ENCODE results near the gene AHRR. TPM values are rescaled to one million over a fixed set of nuclear protein-coding genes. Genes with fewer than 3 reads are reported as not detected.

The AHRR gene
- polyA plus RNA-seq, 3 donors = 0.15 TPM; not detected in 1

DNA sequence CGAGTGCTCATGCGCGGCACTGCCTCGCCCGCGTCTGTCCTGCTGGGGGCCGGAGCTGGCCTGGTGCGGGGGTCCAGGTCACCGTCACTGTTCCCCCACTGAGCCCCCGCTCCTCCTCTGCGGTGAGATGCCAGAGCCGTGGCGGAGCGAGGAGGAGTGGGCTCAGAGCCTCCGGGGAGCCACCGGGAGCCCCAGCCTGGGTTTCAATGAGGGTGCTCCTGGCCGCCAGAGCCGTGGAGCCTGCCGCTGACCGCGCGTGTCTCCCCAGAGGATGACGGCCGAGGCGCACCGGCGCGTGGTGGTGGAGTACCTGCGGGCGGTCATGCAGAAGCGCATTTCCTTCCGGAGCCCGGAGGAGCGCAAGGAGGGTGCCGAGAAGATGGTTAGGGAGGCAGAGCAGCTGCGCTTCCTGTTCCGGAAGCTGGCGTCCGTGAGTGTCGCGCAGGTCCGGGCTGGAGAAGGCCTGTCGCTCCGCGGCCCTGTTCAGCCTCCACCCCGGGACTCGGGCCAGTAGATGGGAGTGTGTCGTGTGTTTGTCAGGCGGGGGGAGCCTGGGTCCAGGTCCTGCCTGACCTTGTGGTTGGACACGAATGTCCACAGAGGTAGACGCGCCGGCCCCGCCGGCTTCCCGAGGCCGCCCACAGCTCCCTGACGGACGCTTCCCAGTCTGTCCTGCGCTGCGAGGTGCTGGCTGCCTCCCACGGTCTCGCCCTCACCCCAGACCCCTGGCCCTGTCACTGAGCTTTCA, 143.5 kb downstream of the AHRR start:
- Histone ChIP-seq H3K9me3 (replicated peaks in 1 of 2; ENCODE audit: control insufficient read depth in 1 of 2, insufficient read depth in 1 of 2, low read length in 2 of 2) (no peaks in the 10 kb centered on the region), H3K36me3 (replicated peaks in 1 of 2; ENCODE audit: control insufficient read depth in 1 of 2, insufficient read depth in 2 of 2, low read length in 2 of 2) (peaks cover 67 to 72% of the 10 kb centered on the region in 2 donors), H2AFZ (ENCODE audit: insufficient read depth, low read depth, low read length, poor library complexity, severe bottlenecking) (no peak overlapping the region), H3K27me3 (ENCODE audit: control insufficient read depth in 2 of 2, insufficient read depth in 2 of 2, low read length in 2 of 2) (no peaks in the 10 kb centered on the region), H3K4me1 (ENCODE audit: control insufficient read depth in 1 of 2, insufficient read depth in 2 of 2, low read length in 2 of 2) (no peaks in the 10 kb centered on the region), H3K4me3 (replicated peaks in 1 of 3; ENCODE audit: low read depth in 2 of 3, low read length in 3 of 3) (no peak overlapping the region), H3K4me2 (replicated peaks; ENCODE audit: extremely low read depth, low read length, poor library complexity, severe bottlenecking) (no peak overlapping the region), H3K79me2 (ENCODE audit: insufficient read depth, low read length) (no peaks in the 10 kb centered on the region), H3K27ac (ENCODE audit: low read depth in 1 of 2, low read length in 2 of 2) (no peak overlapping the region), H3K9ac (ENCODE audit: insufficient read depth, low read length, poor library complexity, severe bottlenecking) (no peak overlapping the region), H4K20me1 (ENCODE audit: insufficient read depth, low read length) (no peaks in the 10 kb centered on the region)
- 98% methylated on average over 60 of the region's 63 CpGs for WGBS (ENCODE audit: insufficient coverage)
- no peak for DNase-seq
- peak overlapping the region in 1 of 7 donors; percentile 23 for H3K27ac Mint-ChIP-seq
- TF ChIP-seq, protein P1, sequence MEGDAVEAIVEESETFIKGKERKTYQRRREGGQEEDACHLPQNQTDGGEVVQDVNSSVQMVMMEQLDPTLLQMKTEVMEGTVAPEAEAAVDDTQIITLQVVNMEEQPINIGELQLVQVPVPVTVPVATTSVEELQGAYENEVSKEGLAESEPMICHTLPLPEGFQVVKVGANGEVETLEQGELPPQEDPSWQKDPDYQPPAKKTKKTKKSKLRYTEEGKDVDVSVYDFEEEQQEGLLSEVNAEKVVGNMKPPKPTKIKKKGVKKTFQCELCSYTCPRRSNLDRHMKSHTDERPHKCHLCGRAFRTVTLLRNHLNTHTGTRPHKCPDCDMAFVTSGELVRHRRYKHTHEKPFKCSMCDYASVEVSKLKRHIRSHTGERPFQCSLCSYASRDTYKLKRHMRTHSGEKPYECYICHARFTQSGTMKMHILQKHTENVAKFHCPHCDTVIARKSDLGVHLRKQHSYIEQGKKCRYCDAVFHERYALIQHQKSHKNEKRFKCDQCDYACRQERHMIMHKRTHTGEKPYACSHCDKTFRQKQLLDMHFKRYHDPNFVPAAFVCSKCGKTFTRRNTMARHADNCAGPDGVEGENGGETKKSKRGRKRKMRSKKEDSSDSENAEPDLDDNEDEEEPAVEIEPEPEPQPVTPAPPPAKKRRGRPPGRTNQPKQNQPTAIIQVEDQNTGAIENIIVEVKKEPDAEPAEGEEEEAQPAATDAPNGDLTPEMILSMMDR (IDR thresholded peaks at IDR 0.05) = no peak
- H3K27me3 Mint-ChIP-seq (ENCODE audit: low read depth in 3 of 3) = no peaks in the 10 kb centered on the region
- H3K4me1 Mint-ChIP-seq = peaks cover 1% of the 10 kb centered on the region
- H3K36me3 Mint-ChIP-seq = peaks cover 61 to 77% of the 10 kb centered on the region in 2 donors
- H3K4me3 Mint-ChIP-seq = no peak overlapping the region
- intact Hi-C loops (cut with micrococcal nuclease) = no loop called here
- no peaks in the 10 kb centered on the region for H3K9me3 Mint-ChIP-seq

DNA sequence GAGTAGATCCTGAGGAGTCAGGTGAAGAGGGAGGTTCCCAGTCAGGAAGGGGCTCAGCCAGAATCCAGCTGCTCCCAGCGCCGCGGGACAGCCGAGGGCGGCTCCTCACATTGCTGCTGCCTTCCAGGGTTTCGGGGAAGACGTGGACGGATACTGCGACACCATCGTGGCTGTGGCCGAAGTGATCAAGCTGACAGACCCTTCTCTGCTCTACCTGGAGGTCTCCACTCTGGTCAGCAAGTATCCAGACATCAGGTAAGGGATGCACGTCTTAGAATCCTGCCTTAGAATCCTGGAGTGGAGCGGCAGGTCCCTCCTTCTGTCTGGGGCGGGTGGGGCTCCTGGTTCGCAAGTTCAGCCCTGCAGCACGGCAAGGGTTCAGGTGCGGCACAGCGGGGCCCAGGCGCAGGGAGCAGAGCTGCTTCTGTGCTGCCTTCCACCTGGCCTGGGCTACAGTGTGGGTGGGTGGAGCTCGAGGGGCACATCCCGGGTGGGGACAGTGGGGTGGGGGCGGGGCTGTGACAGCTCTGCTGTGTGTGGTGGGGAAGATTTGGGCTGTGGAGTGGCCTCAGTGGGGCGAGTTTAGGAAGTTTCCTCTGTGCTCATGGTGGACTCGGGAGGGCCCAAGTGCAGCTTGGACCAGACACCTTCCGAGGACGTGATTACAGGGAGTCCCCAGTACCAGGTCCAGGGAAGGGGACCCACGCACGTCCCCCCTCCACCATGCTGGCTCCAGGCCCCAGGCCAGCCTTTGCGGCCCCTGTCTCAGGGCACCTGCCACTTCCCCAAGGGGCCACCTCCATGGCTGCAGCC, 144.3 kb downstream of the AHRR start:
- 97% methylated on average over 28 of the region's 29 CpGs for WGBS (ENCODE audit: insufficient coverage)
- peaks cover 1% of the 10 kb centered on the region for H3K4me1 Mint-ChIP-seq
- H2AFZ ChIP-seq (ENCODE audit: insufficient read depth, low read depth, low read length, poor library complexity, severe bottlenecking) = no peak overlapping the region
- H3K9ac ChIP-seq (ENCODE audit: insufficient read depth, low read length, poor library complexity, severe bottlenecking) = no peak overlapping the region
- TF ChIP-seq, protein P1 (IDR thresholded peaks at IDR 0.05) = no peak
- peaks cover under 1% of the 10 kb centered on the region for H4K20me1 ChIP-seq (ENCODE audit: insufficient read depth, low read length)
- no peaks in the 10 kb centered on the region for H3K27me3 ChIP-seq (ENCODE audit: control insufficient read depth in 2 of 2, insufficient read depth in 2 of 2, low read length in 2 of 2)
- H3K36me3 Mint-ChIP-seq = peaks cover 56 to 74% of the 10 kb centered on the region in 2 donors
- H3K4me1 ChIP-seq (ENCODE audit: control insufficient read depth in 1 of 2, insufficient read depth in 2 of 2, low read length in 2 of 2) = no peaks in the 10 kb centered on the region
- H3K4me3 ChIP-seq (replicated peaks in 1 of 3; ENCODE audit: low read depth in 2 of 3, low read length in 3 of 3) = no peak overlapping the region
- DNase-seq = no peak
- no peaks in the 10 kb centered on the region for H3K79me2 ChIP-seq (ENCODE audit: insufficient read depth, low read length)
- intact Hi-C loops (cut with micrococcal nuclease) = no loop called here
- H3K36me3 ChIP-seq (replicated peaks in 1 of 2; ENCODE audit: control insufficient read depth in 1 of 2, insufficient read depth in 2 of 2, low read length in 2 of 2) = peaks cover 59 to 64% of the 10 kb centered on the region in 2 donors
- H3K27ac Mint-ChIP-seq = no peak overlapping the region
- no peak overlapping the region for H3K4me2 ChIP-seq (replicated peaks; ENCODE audit: extremely low read depth, low read length, poor library complexity, severe bottlenecking)
- H3K9me3 ChIP-seq (replicated peaks in 1 of 2; ENCODE audit: control insufficient read depth in 1 of 2, insufficient read depth in 1 of 2, low read length in 2 of 2) = no peaks in the 10 kb centered on the region
- H3K27me3 Mint-ChIP-seq (ENCODE audit: low read depth in 3 of 3) = no peaks in the 10 kb centered on the region
- no peaks in the 10 kb centered on the region for H3K9me3 Mint-ChIP-seq
- no peak overlapping the region for H3K27ac ChIP-seq (ENCODE audit: low read depth in 1 of 2, low read length in 2 of 2)
- H3K4me3 Mint-ChIP-seq = no peak overlapping the region
